ENCODE measurements around the gene HMG20A.
A peak's percentile ranks its signal among the peaks of the same experiment; 100 is the strongest.

GRCh38 chr15:77415450-77416147 lies 5.1 kb upstream of the HMG20A start:
- TF ChIP-seq CTCF (conservative IDR thresholded peaks at IDR 0.05; ENCODE audit: low read depth in 2 of 2) (no peak), CREB1 (CRISPR knock-in tag; IDR thresholded peaks at IDR 0.05; ENCODE audit: low read depth) (no peak), POLR2AphosphoS5 (IDR thresholded peaks at IDR 0.05; ENCODE audit: low read depth) (no peak), STAT1 (IDR thresholded peaks at IDR 0.05; ENCODE audit: unreplicated experiment) (no peak), EZH2 (IDR thresholded peaks at IDR 0.05; ENCODE audit: low read depth, unreplicated experiment) (no peak), EZH2phosphoT487 (IDR thresholded peaks at IDR 0.05; ENCODE audit: unreplicated experiment) (no peak), REST (IDR thresholded peaks at IDR 0.05; ENCODE audit: unreplicated experiment) (no peak), NANOG (IDR thresholded peaks at IDR 0.05; ENCODE audit: borderline replicate concordance) (peak; percentile 68; the same call in 1 of the 2 replicates), ETS1 (IDR thresholded peaks at IDR 0.05) (no peak)

All from GM23338 (cell line).